ENCODE results near the gene ST3GAL5.

DNA sequence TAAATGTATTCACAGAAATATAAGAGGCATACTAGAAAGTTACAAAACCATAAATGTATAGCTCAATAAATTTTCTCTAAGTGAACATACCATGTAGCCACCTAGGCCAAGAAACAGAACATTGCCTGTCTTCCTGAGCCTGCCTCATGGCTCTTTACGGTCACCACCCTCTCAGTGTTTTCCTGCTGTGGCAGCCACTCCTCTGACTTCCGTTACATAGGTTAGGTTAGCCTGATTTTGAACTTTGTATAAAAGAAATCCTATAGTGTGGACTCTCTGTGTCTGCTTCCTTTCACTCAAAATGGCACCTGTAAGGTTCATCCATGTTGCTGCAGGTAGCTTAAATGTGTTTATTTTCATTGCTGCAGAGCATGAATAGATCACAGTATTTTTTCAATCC, 11.6 kb upstream of the ST3GAL5 start:
- TF ChIP-seq POLR2A (IDR thresholded peaks at IDR 0.05; ENCODE audit: low read length) (no peak), GATA1 (IDR thresholded peaks at IDR 0.05; ENCODE audit: low read depth, low read length) (no peak)

All from erythroblast (primary cell).